ENCODE data around the gene UTP25. TPM values are rescaled to one million over a fixed set of nuclear protein-coding genes. Genes with fewer than 3 reads are reported as not detected.

Gene UTP25
- total RNA-seq, 1 donor from 2014 or later = 6.4 TPM

DNA sequence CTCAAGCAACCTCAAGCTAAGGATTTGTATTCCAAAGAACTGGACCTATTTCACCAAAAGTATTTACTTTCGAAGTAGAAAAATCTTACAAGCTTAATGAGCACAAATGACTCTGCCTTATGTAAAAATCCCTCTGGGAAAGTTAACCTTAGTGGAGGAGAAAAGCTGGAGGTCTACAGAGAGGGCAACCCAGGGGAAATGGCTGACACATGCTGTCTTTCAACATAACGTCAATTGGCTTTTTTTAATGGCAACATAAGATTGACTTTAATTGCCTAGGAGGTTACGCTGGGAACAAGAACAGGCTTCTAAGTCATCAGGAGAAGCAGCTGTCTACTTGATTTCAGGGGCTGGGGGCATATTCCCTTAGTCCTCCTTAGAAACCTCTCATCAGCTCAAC, 52.3 kb downstream of the UTP25 start:
- Mint-ChIP-seq H3K4me3 (no peak overlapping the region), H3K27me3 (ENCODE audit: insufficient read depth, low read depth) (peaks cover 3% of the 10 kb centered on the region), H3K9me3 (no peaks in the 10 kb centered on the region), H3K27ac (no peak overlapping the region), H3K4me1 (peaks cover 29% of the 10 kb centered on the region), H3K36me3 (no peaks in the 10 kb centered on the region)
- H3K4me1 ChIP-seq = peaks cover 14% of the 10 kb centered on the region
- H3K4me3 ChIP-seq = no peak overlapping the region
- no peaks in the 10 kb centered on the region for H3K9me3 ChIP-seq (ENCODE audit: low read depth)
- DNase-seq (ENCODE audit: low spot score) = no peak
- H3K4me2 ChIP-seq = no peak overlapping the region
- peaks cover 7% of the 10 kb centered on the region for H3F3A ChIP-seq (ENCODE audit: low read depth)
- no peak overlapping the region for H3K9ac ChIP-seq
- H2AFZ ChIP-seq (replicated peaks) = no peak overlapping the region
- TF ChIP-seq, protein P1, sequence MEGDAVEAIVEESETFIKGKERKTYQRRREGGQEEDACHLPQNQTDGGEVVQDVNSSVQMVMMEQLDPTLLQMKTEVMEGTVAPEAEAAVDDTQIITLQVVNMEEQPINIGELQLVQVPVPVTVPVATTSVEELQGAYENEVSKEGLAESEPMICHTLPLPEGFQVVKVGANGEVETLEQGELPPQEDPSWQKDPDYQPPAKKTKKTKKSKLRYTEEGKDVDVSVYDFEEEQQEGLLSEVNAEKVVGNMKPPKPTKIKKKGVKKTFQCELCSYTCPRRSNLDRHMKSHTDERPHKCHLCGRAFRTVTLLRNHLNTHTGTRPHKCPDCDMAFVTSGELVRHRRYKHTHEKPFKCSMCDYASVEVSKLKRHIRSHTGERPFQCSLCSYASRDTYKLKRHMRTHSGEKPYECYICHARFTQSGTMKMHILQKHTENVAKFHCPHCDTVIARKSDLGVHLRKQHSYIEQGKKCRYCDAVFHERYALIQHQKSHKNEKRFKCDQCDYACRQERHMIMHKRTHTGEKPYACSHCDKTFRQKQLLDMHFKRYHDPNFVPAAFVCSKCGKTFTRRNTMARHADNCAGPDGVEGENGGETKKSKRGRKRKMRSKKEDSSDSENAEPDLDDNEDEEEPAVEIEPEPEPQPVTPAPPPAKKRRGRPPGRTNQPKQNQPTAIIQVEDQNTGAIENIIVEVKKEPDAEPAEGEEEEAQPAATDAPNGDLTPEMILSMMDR (IDR thresholded peaks at IDR 0.05) = no peak
- TF ChIP-seq EZH2phosphoT487 (IDR thresholded peaks at IDR 0.05) (no peak), EZH2 (IDR thresholded peaks at IDR 0.05) (no peak)
- H3K27me3 ChIP-seq = no peaks in the 10 kb centered on the region
- no peaks in the 10 kb centered on the region for H3K79me2 ChIP-seq (ENCODE audit: low read depth)
- H4K20me1 ChIP-seq (ENCODE audit: low read depth) = no peaks in the 10 kb centered on the region
- no peaks in the 10 kb centered on the region for H3K36me3 ChIP-seq
- H3K27ac ChIP-seq = no peak overlapping the region

DNA sequence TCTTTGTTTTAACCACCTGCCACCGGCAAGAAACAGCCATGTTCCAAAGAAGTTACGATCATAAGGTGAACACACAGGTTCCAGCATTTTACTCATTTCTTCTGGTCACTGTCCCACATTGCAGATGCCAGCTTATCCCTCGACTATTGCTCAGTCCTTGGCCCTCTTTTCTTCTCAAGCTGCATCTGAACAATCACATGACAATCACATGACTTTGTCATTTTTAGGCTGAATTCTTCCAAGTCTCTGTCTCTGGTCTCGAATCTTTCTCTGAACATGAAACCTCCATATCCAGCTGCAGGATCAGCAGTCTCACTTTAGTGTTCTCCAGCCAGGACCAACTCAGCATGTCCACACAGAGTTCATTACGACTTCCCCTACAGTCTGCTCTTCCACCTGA, 53.8 kb downstream of the UTP25 start:
- Mint-ChIP-seq H3K9me3 (no peaks in the 10 kb centered on the region), H3K4me1 (peaks cover 21% of the 10 kb centered on the region), H3K27me3 (ENCODE audit: insufficient read depth, low read depth) (no peaks in the 10 kb centered on the region), H3K4me3 (no peak overlapping the region), H3K36me3 (no peaks in the 10 kb centered on the region), H3K27ac (peak overlapping the region; percentile 42)
- Histone ChIP-seq H3F3A (ENCODE audit: low read depth) (peaks cover 7% of the 10 kb centered on the region), H3K27me3 (no peaks in the 10 kb centered on the region), H3K36me3 (no peaks in the 10 kb centered on the region), H3K4me1 (peaks cover 14% of the 10 kb centered on the region), H3K9ac (no peak overlapping the region), H3K9me3 (ENCODE audit: low read depth) (no peaks in the 10 kb centered on the region), H2AFZ (replicated peaks) (no peak overlapping the region), H3K4me3 (no peak overlapping the region), H3K4me2 (no peak overlapping the region), H4K20me1 (ENCODE audit: low read depth) (no peaks in the 10 kb centered on the region), H3K27ac (no peak overlapping the region), H3K79me2 (ENCODE audit: low read depth) (no peaks in the 10 kb centered on the region)
- TF ChIP-seq EZH2 (IDR thresholded peaks at IDR 0.05) (no peak), EZH2phosphoT487 (IDR thresholded peaks at IDR 0.05) (no peak)
- TF ChIP-seq, protein P1 (IDR thresholded peaks at IDR 0.05) = no peak
- DNase-seq (ENCODE audit: low spot score) = no peak

DNA sequence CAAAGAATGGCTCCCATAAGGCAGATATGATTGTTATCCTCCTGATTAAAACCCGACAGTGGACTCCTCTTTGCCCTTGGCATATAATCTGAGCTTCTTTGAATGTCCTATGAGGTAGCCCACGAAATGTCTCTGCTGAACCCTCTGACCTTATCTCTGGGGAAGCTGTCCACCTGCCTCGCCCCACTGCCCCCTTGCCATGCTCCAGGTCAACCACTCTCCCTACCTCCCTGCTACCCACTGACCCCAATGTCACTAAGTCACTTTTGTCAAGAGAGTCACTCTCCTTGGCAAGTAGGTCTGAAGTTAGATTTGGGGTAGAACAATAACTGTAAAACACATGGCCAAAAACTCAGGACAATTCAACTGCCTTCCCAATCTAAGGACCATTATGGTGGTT, 54.5 kb downstream of the UTP25 start:
- Mint-ChIP-seq H3K27me3 (ENCODE audit: insufficient read depth, low read depth) (peaks cover 2% of the 10 kb centered on the region), H3K36me3 (no peaks in the 10 kb centered on the region), H3K9me3 (no peaks in the 10 kb centered on the region), H3K4me1 (peaks cover 21% of the 10 kb centered on the region), H3K4me3 (no peak overlapping the region), H3K27ac (no peak overlapping the region)
- no peaks in the 10 kb centered on the region for H3K27me3 ChIP-seq
- peaks cover 14% of the 10 kb centered on the region for H3K4me1 ChIP-seq
- H3K27ac ChIP-seq = no peak overlapping the region
- H3K79me2 ChIP-seq (ENCODE audit: low read depth) = no peaks in the 10 kb centered on the region
- no peaks in the 10 kb centered on the region for H3K36me3 ChIP-seq
- no peak for TF ChIP-seq EZH2 (IDR thresholded peaks at IDR 0.05)
- TF ChIP-seq, protein P1 (IDR thresholded peaks at IDR 0.05) = no peak
- TF ChIP-seq EZH2phosphoT487 (IDR thresholded peaks at IDR 0.05) = no peak
- no peaks in the 10 kb centered on the region for H4K20me1 ChIP-seq (ENCODE audit: low read depth)
- peaks cover 7% of the 10 kb centered on the region for H3F3A ChIP-seq (ENCODE audit: low read depth)
- H3K4me3 ChIP-seq = no peak overlapping the region
- no peaks in the 10 kb centered on the region for H3K9me3 ChIP-seq (ENCODE audit: low read depth)
- H3K9ac ChIP-seq = no peak overlapping the region
- H3K4me2 ChIP-seq = no peak overlapping the region
- H2AFZ ChIP-seq (replicated peaks) = no peak overlapping the region
- DNase-seq (ENCODE audit: low spot score) = no peak

All from neural progenitor cell (in vitro differentiated cells).